ENCODE data around the gene IL17C. TPM values are rescaled to one million over a fixed set of nuclear protein-coding genes. Genes with fewer than 3 reads are reported as not detected.
"Not testable (repeated sequence)": the region's sequence is repeated elsewhere in the genome, so short reads cannot be mapped to it uniquely, and the experiment has no call there.

Gene IL17C
- total and polyA plus RNA-seq, 9 donors: not detected

GRCh38 chr16:88609426-88609825 is 28.9 kb upstream of the IL17C start:
- not testable (repeated sequence) for DNase-seq; H3K27ac ChIP-seq (ENCODE audit: low read length)

GRCh38 chr16:88610080-88610479 is 28.3 kb upstream of the IL17C start:
- Histone ChIP-seq H3K36me3 (ENCODE audit: control insufficient read depth, insufficient read depth, low read length) (peaks cover 65% of the 10 kb centered on the region), H3K9me3 (replicated peaks; ENCODE audit: control insufficient read depth, low read depth, low read length) (no peaks in the 10 kb centered on the region), H3K27ac (ENCODE audit: low read length) (no peak overlapping the region), H3K27me3 (ENCODE audit: control insufficient read depth, insufficient read depth, low read length) (no peaks in the 10 kb centered on the region), H3K4me3 (ENCODE audit: low read length) (no peak overlapping the region), H3K4me1 (ENCODE audit: control insufficient read depth, insufficient read depth, low read length) (peaks cover 9% of the 10 kb centered on the region)
- no peak for DNase-seq
- WGBS (ENCODE audit: insufficient coverage): 58% methylated on average over 4 of the region's 6 CpGs

More at GRCh38 chr16:88609426-88609825, 28.9 kb upstream of the IL17C start:
- not testable (repeated sequence) for H3K9me3 ChIP-seq (replicated peaks; ENCODE audit: control insufficient read depth, low read depth, low read length); H3K27me3 ChIP-seq (ENCODE audit: control insufficient read depth, insufficient read depth, low read length); H3K4me3 ChIP-seq (ENCODE audit: low read length); H3K4me1 ChIP-seq (ENCODE audit: control insufficient read depth, insufficient read depth, low read length)
- H3K36me3 ChIP-seq (ENCODE audit: control insufficient read depth, insufficient read depth, low read length): peaks cover 70% of the 10 kb centered on the region
- WGBS (ENCODE audit: insufficient coverage): 85% methylated on average over 2 of the region's 8 CpGs

DNA sequence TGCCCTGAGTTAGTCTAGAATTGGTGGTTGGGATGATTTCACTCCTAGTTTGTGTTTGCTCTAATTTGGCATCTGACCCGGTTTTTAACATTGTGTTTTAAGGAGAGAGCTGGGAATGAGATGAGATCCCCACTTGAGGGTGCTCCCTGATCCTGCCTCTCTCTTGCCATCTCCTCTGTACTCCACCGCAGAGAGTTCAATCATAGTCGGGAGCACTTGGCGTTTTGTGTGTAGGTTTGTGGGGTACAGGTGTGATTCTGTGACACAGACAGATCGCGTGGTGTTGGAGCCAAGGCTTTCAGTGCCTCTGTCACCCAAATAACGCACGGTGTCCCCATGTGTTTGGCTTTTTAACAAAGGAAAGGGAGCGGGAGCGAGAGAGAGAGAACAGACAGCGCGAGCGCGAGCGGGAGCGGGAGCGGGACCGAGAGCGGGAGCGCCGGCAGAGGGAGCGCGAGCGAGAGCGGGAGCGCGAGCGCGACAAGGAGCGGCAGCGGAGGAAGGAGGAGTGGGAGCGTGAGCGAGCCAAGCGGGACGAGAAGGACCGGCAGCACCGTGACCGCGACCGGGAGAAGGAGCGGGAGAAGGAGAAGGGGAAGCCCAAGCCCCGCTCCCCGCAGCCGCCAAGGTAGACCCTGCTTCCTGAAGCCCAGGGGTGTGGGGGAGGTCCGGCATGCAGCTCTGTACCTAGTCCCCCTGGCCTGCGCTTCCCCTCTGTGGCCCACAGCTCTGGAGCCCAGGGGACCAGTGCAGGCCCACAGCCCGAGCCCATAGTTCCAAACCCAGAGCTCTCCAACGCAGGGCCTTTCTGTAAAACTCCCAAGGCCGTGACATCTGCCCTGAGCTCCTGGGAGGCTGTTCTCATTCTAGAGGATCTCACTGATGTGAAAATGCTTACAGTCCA is 27.2 kb upstream of the IL17C start:
- H3K36me3 ChIP-seq (ENCODE audit: control insufficient read depth, insufficient read depth, low read length): peaks cover 61% of the 10 kb centered on the region
- no peaks in the 10 kb centered on the region for H3K27me3 ChIP-seq (ENCODE audit: control insufficient read depth, insufficient read depth, low read length)
- peaks cover 15% of the 10 kb centered on the region for H3K4me1 ChIP-seq (ENCODE audit: control insufficient read depth, insufficient read depth, low read length)
- H3K27ac ChIP-seq (ENCODE audit: low read length): no peak overlapping the region
- WGBS (ENCODE audit: insufficient coverage): 33% methylated on average over 47 of the region's 49 CpGs
- H3K4me3 ChIP-seq (ENCODE audit: low read length): no peak overlapping the region
- no peaks in the 10 kb centered on the region for H3K9me3 ChIP-seq (replicated peaks; ENCODE audit: control insufficient read depth, low read depth, low read length)
- no peak for DNase-seq

- DNase-seq: no peak
- WGBS (ENCODE audit: insufficient coverage): 92% methylated on average over 4 of the region's 10 CpGs
These were observed 25.1 kb upstream of the IL17C start for GRCh38 chr16:88613293-88613692.

DNA sequence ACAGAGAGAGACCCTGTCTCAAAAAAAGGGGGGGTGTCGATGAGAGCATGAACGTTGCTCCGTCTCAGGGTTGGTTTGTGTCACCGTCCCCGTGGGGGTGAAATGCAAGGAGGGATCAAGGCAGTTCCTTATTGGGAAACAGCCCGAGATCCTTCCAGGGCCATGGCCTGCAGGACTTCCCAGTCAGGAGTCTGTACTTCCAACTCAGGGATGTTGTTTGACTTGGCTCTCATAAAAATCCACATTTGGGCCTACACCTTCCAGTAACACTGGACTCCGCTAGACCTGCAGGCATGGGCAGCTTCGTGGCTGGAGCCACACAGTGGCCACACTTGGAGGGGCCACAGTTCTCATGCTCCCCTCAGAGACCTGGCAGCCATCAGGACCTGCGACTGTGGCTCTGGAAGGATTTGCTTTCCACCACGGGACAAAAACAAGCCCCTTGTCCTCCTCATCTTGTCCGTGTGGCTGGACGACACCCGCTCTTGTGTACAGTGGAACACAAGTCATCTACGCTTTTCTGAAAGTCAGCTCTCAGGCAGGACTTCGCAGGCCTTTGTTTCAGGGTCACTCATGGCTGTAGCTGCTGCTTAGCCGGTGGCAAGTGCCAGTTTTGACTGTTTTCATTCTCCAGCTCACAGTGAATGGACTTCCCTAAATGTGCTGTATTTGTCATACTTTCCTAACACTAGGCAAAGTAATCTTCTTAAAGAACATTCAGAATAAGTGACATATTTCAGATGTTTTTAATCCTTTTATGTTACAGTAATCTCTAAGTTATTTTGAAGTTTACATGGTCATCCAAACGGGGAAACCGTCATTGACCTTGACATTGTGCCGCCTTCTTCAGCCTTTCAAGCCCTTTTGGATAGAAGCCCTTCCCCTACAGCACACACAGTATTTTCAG is 24.2 kb upstream of the IL17C start:
- no peak overlapping the region for H3K27ac ChIP-seq (ENCODE audit: low read length)
- H3K9me3 ChIP-seq (replicated peaks; ENCODE audit: control insufficient read depth, low read depth, low read length): no peaks in the 10 kb centered on the region
- WGBS (ENCODE audit: insufficient coverage): 86% methylated on average over 18 of the region's 19 CpGs
- H3K36me3 ChIP-seq (ENCODE audit: control insufficient read depth, insufficient read depth, low read length): peaks cover 66% of the 10 kb centered on the region
- no peak overlapping the region for H3K4me3 ChIP-seq (ENCODE audit: low read length)
- no peak for DNase-seq
- H3K4me1 ChIP-seq (ENCODE audit: control insufficient read depth, insufficient read depth, low read length): peaks cover 23% of the 10 kb centered on the region
- H3K27me3 ChIP-seq (ENCODE audit: control insufficient read depth, insufficient read depth, low read length): no peaks in the 10 kb centered on the region

More at GRCh38 chr16:88613293-88613692, 25.1 kb upstream of the IL17C start:
- Histone ChIP-seq H3K27ac (ENCODE audit: low read length) (no peak overlapping the region), H3K4me1 (ENCODE audit: control insufficient read depth, insufficient read depth, low read length) (peaks cover 19% of the 10 kb centered on the region), H3K4me3 (ENCODE audit: low read length) (no peak overlapping the region), H3K36me3 (ENCODE audit: control insufficient read depth, insufficient read depth, low read length) (peaks cover 63% of the 10 kb centered on the region), H3K27me3 (ENCODE audit: control insufficient read depth, insufficient read depth, low read length) (no peaks in the 10 kb centered on the region), H3K9me3 (replicated peaks; ENCODE audit: control insufficient read depth, low read depth, low read length) (no peaks in the 10 kb centered on the region)

DNA sequence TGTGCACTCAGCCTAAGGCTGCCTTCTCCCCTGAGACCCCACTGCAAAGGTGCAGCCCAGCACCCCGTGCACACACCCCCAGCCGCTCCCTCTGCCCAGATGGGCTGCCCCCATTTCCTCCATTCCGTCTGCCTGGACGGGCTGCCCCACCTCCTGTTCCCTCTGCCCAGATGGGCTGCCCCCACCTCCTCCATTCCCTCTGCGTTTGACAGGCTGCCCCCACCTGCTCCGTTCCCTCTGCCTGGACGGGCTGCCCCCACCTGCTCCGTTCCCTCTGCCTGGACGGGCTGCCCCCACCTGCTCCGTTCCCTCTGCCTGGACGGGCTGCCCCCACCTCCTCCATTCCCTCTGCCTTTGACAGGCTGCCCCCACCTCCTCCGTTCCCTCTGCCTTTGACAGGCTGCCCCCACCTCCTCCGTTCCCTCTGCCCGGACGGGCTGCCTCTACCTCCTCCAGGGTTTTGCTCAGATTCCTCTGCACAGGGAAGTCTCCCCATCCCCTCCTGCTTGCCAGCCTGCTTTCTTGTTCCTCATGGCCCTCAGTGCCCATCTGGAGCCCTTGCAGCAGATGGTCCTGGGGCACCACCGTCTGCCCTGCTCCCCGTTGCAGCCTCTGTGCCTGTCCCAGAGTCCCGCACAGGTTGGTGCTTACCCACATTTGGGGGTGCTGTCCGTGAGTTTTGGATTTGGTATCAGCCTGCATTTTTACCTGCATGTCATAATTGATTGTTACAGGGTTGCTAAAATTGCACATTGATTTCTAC is 23.4 kb upstream of the IL17C start:
- WGBS (ENCODE audit: insufficient coverage): 78% methylated on average over 19 of the region's 19 CpGs
- Histone ChIP-seq H3K36me3 (ENCODE audit: control insufficient read depth, insufficient read depth, low read length) (peaks cover 65% of the 10 kb centered on the region), H3K27ac (ENCODE audit: low read length) (no peak overlapping the region), H3K4me1 (ENCODE audit: control insufficient read depth, insufficient read depth, low read length) (peaks cover 23% of the 10 kb centered on the region), H3K4me3 (ENCODE audit: low read length) (no peak overlapping the region), H3K9me3 (replicated peaks; ENCODE audit: control insufficient read depth, low read depth, low read length) (no peaks in the 10 kb centered on the region), H3K27me3 (ENCODE audit: control insufficient read depth, insufficient read depth, low read length) (no peaks in the 10 kb centered on the region)
- DNase-seq: no peak

DNA sequence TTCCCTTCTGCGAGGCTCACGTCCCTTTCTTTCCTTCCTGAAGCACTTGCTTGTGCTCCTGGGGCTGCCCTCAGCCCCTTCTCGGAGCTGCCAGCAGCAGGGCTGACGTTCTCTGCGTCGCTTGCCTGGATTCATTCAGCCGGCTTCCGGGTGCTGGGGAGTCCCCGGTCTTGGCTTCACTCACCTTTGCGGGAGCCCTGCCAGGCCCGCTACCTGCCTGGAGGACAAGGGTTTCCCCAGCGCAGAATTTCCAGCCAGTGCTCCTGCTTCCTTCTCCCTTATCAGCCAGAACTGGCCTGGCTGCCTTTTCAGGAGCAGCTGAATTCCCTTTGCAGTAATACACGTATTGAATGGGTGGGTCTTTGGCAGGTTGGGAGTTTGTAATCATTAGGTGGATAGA is 22.1 kb upstream of the IL17C start:
- no peaks in the 10 kb centered on the region for H3K27me3 ChIP-seq (ENCODE audit: control insufficient read depth, insufficient read depth, low read length)
- 77% methylated on average over 11 of the region's 13 CpGs for WGBS (ENCODE audit: insufficient coverage)
- no peak for DNase-seq
- peaks cover 56% of the 10 kb centered on the region for H3K36me3 ChIP-seq (ENCODE audit: control insufficient read depth, insufficient read depth, low read length)
- no peak overlapping the region for H3K27ac ChIP-seq (ENCODE audit: low read length)
- H3K9me3 ChIP-seq (replicated peaks; ENCODE audit: control insufficient read depth, low read depth, low read length): no peaks in the 10 kb centered on the region
- peaks cover 23% of the 10 kb centered on the region for H3K4me1 ChIP-seq (ENCODE audit: control insufficient read depth, insufficient read depth, low read length)
- H3K4me3 ChIP-seq (ENCODE audit: low read length): no peak overlapping the region

DNA sequence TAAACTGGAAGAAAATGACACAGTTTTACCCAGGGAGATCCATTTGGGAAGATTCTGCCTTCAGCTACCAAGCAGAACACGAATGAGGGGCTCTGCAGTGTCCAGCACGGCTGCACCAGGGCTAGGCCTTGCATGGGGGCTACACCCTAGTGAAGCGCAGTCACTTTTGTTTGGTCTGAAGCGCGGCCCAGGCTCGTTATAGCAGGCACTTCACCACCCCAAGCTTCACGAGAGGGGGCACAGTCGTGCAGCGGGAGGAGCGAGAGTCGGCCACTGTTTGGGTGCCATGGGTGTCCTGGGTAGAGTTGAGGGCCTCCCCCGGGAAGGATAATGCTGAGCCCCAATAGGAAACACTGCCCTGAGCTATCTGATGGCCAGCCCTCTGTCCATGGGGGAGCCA is 21.6 kb upstream of the IL17C start:
- 83% methylated on average over 3 of the region's 12 CpGs for WGBS (ENCODE audit: insufficient coverage)
- Histone ChIP-seq H3K9me3 (replicated peaks; ENCODE audit: control insufficient read depth, low read depth, low read length) (no peaks in the 10 kb centered on the region), H3K4me3 (ENCODE audit: low read length) (no peak overlapping the region), H3K36me3 (ENCODE audit: control insufficient read depth, insufficient read depth, low read length) (peaks cover 53% of the 10 kb centered on the region), H3K27me3 (ENCODE audit: control insufficient read depth, insufficient read depth, low read length) (no peaks in the 10 kb centered on the region), H3K4me1 (ENCODE audit: control insufficient read depth, insufficient read depth, low read length) (peaks cover 23% of the 10 kb centered on the region), H3K27ac (ENCODE audit: low read length) (no peak overlapping the region)
- no peak for DNase-seq

DNA sequence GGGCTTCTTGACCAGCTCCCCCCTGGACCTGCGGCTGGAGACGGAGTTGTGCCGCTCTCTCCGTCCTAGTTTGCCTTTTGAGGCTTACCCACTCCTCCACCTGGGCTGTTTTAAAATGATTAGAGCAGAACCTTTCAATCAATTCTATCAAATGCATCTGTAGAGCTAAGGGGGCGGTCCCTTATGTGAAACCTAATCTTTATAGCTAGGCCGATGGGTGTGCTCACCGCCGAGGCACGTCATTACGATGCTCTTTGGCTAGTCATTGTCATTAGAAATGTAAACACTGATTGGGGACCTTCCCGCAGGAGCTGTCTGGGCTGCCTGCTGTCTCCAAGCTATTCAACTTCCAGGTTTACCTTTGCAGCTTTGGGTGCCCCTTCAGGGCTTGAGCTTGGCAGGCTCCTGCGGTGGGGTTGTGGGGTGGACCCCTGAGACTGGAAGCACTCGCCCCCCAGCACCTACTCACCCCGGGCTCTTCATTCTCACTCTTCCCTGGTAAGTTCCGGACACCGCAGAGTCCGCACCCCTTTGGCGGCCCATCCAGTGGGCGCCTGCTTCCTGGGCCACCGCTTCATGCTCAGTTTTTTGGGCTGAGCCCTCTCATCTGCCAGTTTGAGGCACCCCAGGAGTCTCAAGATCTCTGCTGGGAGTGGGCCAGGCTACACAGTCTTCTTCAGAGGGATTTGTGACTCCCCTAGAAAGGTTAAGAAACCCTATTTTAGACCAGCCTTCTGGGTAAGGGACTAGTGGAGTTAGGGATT is 20.9 kb upstream of the IL17C start:
- Histone ChIP-seq H3K9me3 (replicated peaks; ENCODE audit: control insufficient read depth, low read depth, low read length) (no peaks in the 10 kb centered on the region), H3K27ac (ENCODE audit: low read length) (no peak overlapping the region), H3K4me3 (ENCODE audit: low read length) (no peak overlapping the region), H3K4me1 (ENCODE audit: control insufficient read depth, insufficient read depth, low read length) (peaks cover 23% of the 10 kb centered on the region), H3K36me3 (ENCODE audit: control insufficient read depth, insufficient read depth, low read length) (peaks cover 55% of the 10 kb centered on the region), H3K27me3 (ENCODE audit: control insufficient read depth, insufficient read depth, low read length) (no peaks in the 10 kb centered on the region)
- WGBS (ENCODE audit: insufficient coverage): 74% methylated on average over 16 of the region's 20 CpGs
- DNase-seq: no peak
